Measurements from ENCODE around the gene SUMO1. TPM values are rescaled to one million over a fixed set of nuclear protein-coding genes. Genes with fewer than 3 reads are reported as not detected.
A peak's percentile ranks its signal among the peaks of the same experiment; 100 is the strongest.

Gene SUMO1
- total and polyA plus RNA-seq, 2 of the 4 experiments (the other 2 are of a cell fraction): 72.3 to 90.0 TPM

Small RNA genes lying within 50 kb of the gene (microRNA-seq; reads per million reads assigned to microRNA genes)
- gene AC079354.2 (ENCODE audit: insufficient read depth, insufficient read length) (not detected), gene RF00575 (ENCODE audit: insufficient read depth, insufficient read length) (not detected), gene SNORD70 (ENCODE audit: insufficient read depth, insufficient read length) (37.2 reads per million, percentile 70 among the genes with 10 or more reads in this experiment)

Small RNA genes lying within 50 kb of the gene (small RNA-seq; reads per million reads assigned to genes)
- gene AC079354.2: 0 reads per million in 5 experiments
- 0 reads per million in 5 experiments for gene RF00575
- gene SNORD70: 0 to 166 (median 10.1) reads per million in 5 experiments

Other genes with a start within 250 kb of the SUMO1 start
- 62.4 and 81.1 TPM in 2 replicates for gene FZD7, start 204.7 kb downstream of the SUMO1 start, total RNA-seq (2012; rRNA removed)
- 87.9 and 90.9 TPM in 2 replicates for gene FZD7, start 204.7 kb downstream of the SUMO1 start, polyA plus RNA-seq (2012; rRNA removed)
- under 0.01 TPM in 2 replicates for gene KIAA2012, start 165.3 kb downstream of the SUMO1 start, total RNA-seq (2012; rRNA removed)
- gene KIAA2012, start 165.3 kb downstream of the SUMO1 start, polyA plus RNA-seq (2012; rRNA removed): 0.04 and 0.09 TPM in 2 replicates
- gene NOP58, start 27.2 kb upstream of the SUMO1 start, total RNA-seq (2012; rRNA removed): 45.3 and 117 TPM in 2 replicates
- 37.6 and 54.0 TPM in 2 replicates for gene NOP58, start 27.2 kb upstream of the SUMO1 start, polyA plus RNA-seq (2012; rRNA removed)
- 30.1 and 34.7 TPM in 2 replicates for gene BMPR2, start 137.7 kb upstream of the SUMO1 start, total RNA-seq (2012; rRNA removed)
- 15.7 and 17.0 TPM in 2 replicates for gene BMPR2, start 137.7 kb upstream of the SUMO1 start, polyA plus RNA-seq (2012; rRNA removed)

Measured in IMR-90 (cell line).